HG02973 (cell line): ENCODE results near the gene SETD1B.

ENCODE experiments used
- ATAC-seq: cut with Tn5 transposase; IDR thresholded peaks from one replicate; pipeline ENCODE4 v1.9.1; 2021; ENCODE audit warnings: moderate library complexity; ENCODE audit not compliant: unreplicated experiment

Gene SETD1B

GRCh38 chr12:121794534-121795033, 9.2 kb upstream of the SETD1B start:
- no peak for ATAC-seq

GRCh38 chr12:121795034-121795968, 8.5 kb upstream of the SETD1B start:
- ATAC-seq, result no peak

- ATAC-seq, result no peak
These were observed 6.7 kb upstream of the SETD1B start for GRCh38 chr12:121796855-121797751.

- no peak for ATAC-seq
These were observed 5.6 kb upstream of the SETD1B start for GRCh38 chr12:121797937-121798786.

DNA sequence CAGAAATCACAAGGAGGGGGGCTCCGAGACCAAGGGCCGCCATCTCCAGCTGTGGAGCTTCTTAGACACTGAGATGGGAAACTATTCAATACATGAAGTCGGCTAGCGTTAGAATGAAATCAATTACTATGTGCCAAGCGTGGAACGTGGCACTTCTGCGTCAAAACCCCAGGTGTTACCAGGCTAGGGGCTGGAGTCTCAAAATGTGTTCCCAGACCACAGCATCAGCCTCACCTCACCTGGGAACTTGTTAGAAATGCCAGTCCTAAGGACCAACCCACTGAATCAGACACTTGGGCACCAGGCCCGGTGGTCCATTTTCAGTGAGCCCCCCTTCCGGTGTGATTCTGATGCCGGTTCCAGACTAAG, 5.0 kb upstream of the SETD1B start:
- no peak for ATAC-seq

- no peak for ATAC-seq
These were observed 4.5 kb upstream of the SETD1B start for GRCh38 chr12:121799156-121799841.

- no peak for ATAC-seq
These were observed 3.7 kb upstream of the SETD1B start for GRCh38 chr12:121799842-121800693.

DNA sequence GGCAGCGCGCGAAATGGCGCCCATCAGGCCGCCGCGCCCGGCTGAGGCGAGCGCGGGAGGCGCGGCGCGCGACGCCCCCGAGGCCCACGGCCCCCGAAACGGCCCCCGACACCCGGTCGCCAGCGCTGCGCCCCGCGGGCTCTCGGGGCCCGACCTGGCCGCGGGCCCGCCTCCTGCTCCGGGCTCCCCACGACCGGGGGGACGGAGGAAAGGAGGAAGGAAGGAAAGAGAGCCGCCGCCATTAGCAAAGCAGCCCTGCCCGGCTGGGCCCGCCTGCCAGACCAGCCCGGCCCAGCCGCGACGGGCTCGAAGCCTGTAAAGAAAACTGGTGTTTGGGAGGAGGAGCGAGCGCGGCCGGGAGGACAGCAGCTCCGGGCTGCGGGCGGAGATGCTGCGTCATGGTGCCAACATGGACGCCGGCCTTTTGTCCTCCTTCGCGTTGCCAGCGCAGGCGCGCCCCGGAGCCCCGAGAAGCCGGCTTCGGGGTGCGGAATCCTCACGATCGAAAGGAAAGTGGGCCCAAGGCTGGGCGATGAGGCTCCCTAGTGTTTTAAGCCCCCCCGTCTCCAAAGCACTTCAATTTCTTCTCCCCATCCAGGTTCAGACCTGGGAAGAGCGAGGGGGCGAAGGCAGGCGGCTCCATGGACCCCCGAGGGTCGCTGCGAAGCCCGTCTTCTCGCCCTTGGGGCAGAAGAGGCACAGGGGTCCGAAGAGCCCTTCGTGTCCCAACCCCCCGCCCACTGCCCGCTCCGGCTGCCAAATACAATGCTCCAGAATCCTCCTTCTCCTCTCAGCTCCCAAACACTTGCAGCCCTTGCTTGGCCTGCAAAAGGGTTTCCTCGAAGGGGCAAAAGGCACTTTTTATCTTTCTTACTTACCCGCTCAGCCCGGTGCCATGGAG, 2.9 kb upstream of the SETD1B start:
- ATAC-seq, result no peak

- ATAC-seq, result no peak
These were observed 2.0 kb upstream of the SETD1B start for GRCh38 chr12:121801595-121802484.

- no peak for ATAC-seq
These were observed 1.3 kb upstream of the SETD1B start for GRCh38 chr12:121802485-121802842.

- peak; percentile 32 for ATAC-seq
These were observed 738 bp upstream of the SETD1B start for GRCh38 chr12:121802843-121803698.

GRCh38 chr12:121804417-121805111, 755 bp downstream of the SETD1B start:
- ATAC-seq, result no peak

GRCh38 chr12:121805171-121806008, 1.6 kb downstream of the SETD1B start:
- no peak for ATAC-seq

GRCh38 chr12:121806009-121806545, 2.3 kb downstream of the SETD1B start:
- no peak for ATAC-seq
